GM12878 (cell line): ENCODE results near the gene TMEM87A. TPM values are rescaled to one million over a fixed set of nuclear protein-coding genes. Genes with fewer than 3 reads are reported as not detected.

Experiments
- ATAC-seq: fragments of 200-7000 bp; cut with Tn5 transposase; 3 replicates; pipeline ENCODE4 v1.9.1; 2020; ENCODE audit warnings: mild to moderate bottlenecking, moderate library complexity
- Bru-seq: library from RNA; stranded (reverse); fragments of 400-500 nt; gene quantifications from one replicate; lab custom pipeline; 2021; lab: Mats Ljungman, UMichigan
- BruChase-seq, 2 experiments: library from RNA; stranded (reverse); fragments of 400-500 nt; gene quantifications; one replicate each; lab custom pipeline; 2021; lab: Mats Ljungman, UMichigan
- BruUV-seq: library from RNA; stranded (reverse); fragments of 400-500 nt; replicated peaks from 2 replicates; lab custom pipeline; 2021; lab: Mats Ljungman, UMichigan
- CTCF ChIA-PET: fragments of 300-600 bp; sonication (Branson Sonifier 250); formaldehyde crosslinking; extraction: SDS; loops from one replicate; lab custom pipeline; 2021; ENCODE audit warnings: inconsistent platforms; lab: Yijun Ruan, JAX
- POLR2A ChIA-PET: fragments of 350-600 bp; formaldehyde crosslinking; extraction: SDS; loops from one replicate; lab custom pipeline; 2021; ENCODE audit warnings: inconsistent platforms; lab: Charles Lee
- RAD21 ChIA-PET: fragments of 300-600 bp; sonication (Branson Sonifier 250); formaldehyde crosslinking; loops from one replicate; lab custom pipeline; 2023; ENCODE audit warnings: antibody characterized with exemption; ENCODE audit not compliant: unreplicated experiment; lab: Charles Lee
- SMC1A ChIA-PET: fragments of 300-600 bp; sonication (Branson Sonifier 250); formaldehyde crosslinking; loops from one replicate; lab custom pipeline; 2023; ENCODE audit not compliant: unreplicated experiment, uncharacterized antibody; lab: Charles Lee
- DNase-seq: peaks from one replicate; pipeline ENCODE4 v3.0.0-alpha.2; 2011; ENCODE audit warnings: low read depth, low spot score
- FAIRE-seq: peaks from 3 replicates; lab custom pipeline; 2011; peaks lifted over from hg19 to GRCh38; lab: Jason Lieb, UNC
- H2AFZ ChIP-seq: 2 replicates; pipeline ENCODE4 v1.6.0; 2011; ENCODE audit warnings: low read depth, low read length, control low read depth; ENCODE audit not compliant: control insufficient read depth
- H3K27ac ChIP-seq: 2 replicates; pipeline ENCODE4 v1.5.1; 2011; ENCODE audit warnings: control low read depth; ENCODE audit not compliant: control insufficient read depth, insufficient read depth
- H3K27me3 ChIP-seq, 2 experiments: replicated peaks in 1 of 2; 2 replicates each; pipeline versions ENCODE4 v1.6.0 to v1.6.1; 2011; ENCODE audit warnings: low read length in 1 of 2; ENCODE audit not compliant: control insufficient read depth in 2 of 2, insufficient read depth in 2 of 2
- H3K36me3 ChIP-seq, 2 experiments: 2 replicates each; pipeline ENCODE4 v1.5.1; 2011; ENCODE audit warnings: low read length in 1 of 2; ENCODE audit not compliant: control insufficient read depth in 2 of 2, insufficient read depth in 2 of 2
- H3K4me1 ChIP-seq: 2 replicates; pipeline ENCODE4 v1.6.1; 2011; ENCODE audit warnings: mild to moderate bottlenecking, low read length, moderate library complexity, mixed read lengths; ENCODE audit not compliant: control insufficient read depth, insufficient read depth
- H3K4me2 ChIP-seq: 2 replicates; pipeline ENCODE4 v1.6.0; 2011; ENCODE audit warnings: control low read depth; ENCODE audit not compliant: control insufficient read depth, insufficient read depth
- H3K4me3 ChIP-seq: fragments of 200-600 bp; sonication (generic); 2 replicates; pipeline ENCODE4 v1.5.1; 2016
- H3K79me2 ChIP-seq: 2 replicates; pipeline ENCODE4 v1.6.0; 2011; ENCODE audit warnings: low read length; ENCODE audit not compliant: control insufficient read depth, insufficient read depth
- H3K9ac ChIP-seq: 2 replicates; pipeline ENCODE4 v1.8.0; 2011; ENCODE audit warnings: low read length, control low read depth, mixed read lengths; ENCODE audit not compliant: control insufficient read depth, insufficient read depth
- H3K9me3 ChIP-seq: replicated peaks from 3 replicates; pipeline ENCODE4 v1.5.1; 2011; ENCODE audit warnings: mild to moderate bottlenecking, low read length; ENCODE audit not compliant: control insufficient read depth, insufficient read depth
- H4K20me1 ChIP-seq: 2 replicates; pipeline ENCODE4 v1.6.0; 2011; ENCODE audit not compliant: control insufficient read depth, insufficient read depth
- LARP7 ChIP-seq: fragments of 450-650 bp; IDR thresholded peaks from 2 replicates; pipeline ENCODE4 v1.6.1; 2017; ENCODE audit warnings: mild to moderate bottlenecking
- NRF1 ChIP-seq: conservative IDR thresholded peaks from 2 replicates; pipeline ENCODE4 v1.6.1; 2011; ENCODE audit warnings: mild to moderate bottlenecking, low read depth, low read length, improper control_type of control experiment
- WRNIP1 ChIP-seq: IDR thresholded peaks from 2 replicates; pipeline ENCODE4 v1.6.1; 2011; ENCODE audit warnings: low read depth, low read length, improper control_type of control experiment, borderline replicate concordance
- YY1 ChIP-seq: IDR thresholded peaks from 2 replicates; pipeline ENCODE4 v1.6.1; 2011; ENCODE audit warnings: low read depth, mild to moderate bottlenecking, low read length
- ZNF24 ChIP-seq: fragments of 450-650 bp; IDR thresholded peaks from 2 replicates; pipeline ENCODE4 v1.6.1; 2017; ENCODE audit warnings: antibody characterized with exemption, mild to moderate bottlenecking
- ZNF384 ChIP-seq: IDR thresholded peaks from 2 replicates; pipeline ENCODE4 v1.6.1; 2012; ENCODE audit warnings: low read depth, mild to moderate bottlenecking, low read length, improper control_type of control experiment, borderline replicate concordance
- WGBS: methylation state at CpG from one replicate; pipeline ENCODE4 v1.1.6; 2016; ENCODE audit warnings: low lambda C conversion rate; ENCODE audit not compliant: insufficient replicate concordance, insufficient coverage; ENCODE audit errors: missing lambda C conversion rate; 5-methylcytosine and 5-hydroxymethylcytosine counted together
- in situ Hi-C: fragments of 300-500 bp; cut with MboI; formaldehyde crosslinking; loops from 9 replicates; pipeline ENCODE4 v1.14.3; 2018; ENCODE audit warnings: mixed read lengths
- intact Hi-C: fragments of 100-400 bp; cut with micrococcal nuclease; formaldehyde crosslinking; loops from one replicate; pipeline ENCODE4 v1.14.2; 2022; ENCODE audit not compliant: unreplicated experiment
- long read RNA-seq, 2 experiments: library from polyadenylated mRNA; unstranded; transcript quantifications; one replicate each; pipeline ENCODE4 v2.0.0, GENCODE V29; 2019 to 2020
- polyA minus RNA-seq, 3 experiments: library from RNA; depleted of rRNA, polyadenylated mRNA; stranded (reverse); fragments of >200 nt; gene quantifications; 2 replicates each; pipeline ENCODE4 v1.2.3, GENCODE V29; 2011
- polyA plus RNA-seq, 11 experiments: library from polyadenylated mRNA; depleted of rRNA in 4 of 11; unstranded in 6 of 11; stranded (reverse) in 5 of 11; fragments of >200 nt; fragmentation: Nextera tagmentation in 4 of 11; fragmentation: Illumina TruSeq in 1 of 11; extraction: Ambion mirVana in 4 of 11; extraction: Trizol in 1 of 11; gene quantifications; 1 replicate in 1 of 11; 2 replicates in 10 of 11; pipeline versions ENCODE4 v1.2.1 to v1.2.3, GENCODE V29; 2011 to 2016; ENCODE audit warnings: inconsistent platforms in 2 of 11, missing spikeins in 2 of 11, low read depth in 1 of 11
- total RNA-seq, 4 experiments: library from RNA; depleted of rRNA in 3 of 4; stranded (reverse); fragments of >200 nt in 3 of 4; fragmentation: Illumina TruSeq in 1 of 4; extraction: Trizol in 1 of 4; gene quantifications; 2 replicates each; pipeline versions ENCODE4 v1.2.1 to v1.2.3, GENCODE V29; 2013 to 2021
- TF ChIP-seq, protein P1 (sequence below): fragments of 450-650 bp; IDR thresholded peaks from 2 replicates; pipeline ENCODE4 v1.6.1; 2017; ENCODE audit warnings: low read depth, mild to moderate bottlenecking, moderate library complexity
- TF ChIP-seq, protein P2 (sequence below): IDR thresholded peaks from 2 replicates; pipeline ENCODE4 v1.6.1; 2011; ENCODE audit warnings: mild to moderate bottlenecking, low read depth, low read length, moderate library complexity; ENCODE audit not compliant: insufficient replicate concordance

The TMEM87A gene, protein sequence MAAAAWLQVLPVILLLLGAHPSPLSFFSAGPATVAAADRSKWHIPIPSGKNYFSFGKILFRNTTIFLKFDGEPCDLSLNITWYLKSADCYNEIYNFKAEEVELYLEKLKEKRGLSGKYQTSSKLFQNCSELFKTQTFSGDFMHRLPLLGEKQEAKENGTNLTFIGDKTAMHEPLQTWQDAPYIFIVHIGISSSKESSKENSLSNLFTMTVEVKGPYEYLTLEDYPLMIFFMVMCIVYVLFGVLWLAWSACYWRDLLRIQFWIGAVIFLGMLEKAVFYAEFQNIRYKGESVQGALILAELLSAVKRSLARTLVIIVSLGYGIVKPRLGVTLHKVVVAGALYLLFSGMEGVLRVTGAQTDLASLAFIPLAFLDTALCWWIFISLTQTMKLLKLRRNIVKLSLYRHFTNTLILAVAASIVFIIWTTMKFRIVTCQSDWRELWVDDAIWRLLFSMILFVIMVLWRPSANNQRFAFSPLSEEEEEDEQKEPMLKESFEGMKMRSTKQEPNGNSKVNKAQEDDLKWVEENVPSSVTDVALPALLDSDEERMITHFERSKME
- 62.9 and 65.0 TPM in 2 replicates for total RNA-seq (2013; cell fraction: nucleolus; rRNA removed)
- total RNA-seq (2014; rRNA removed) (31.1 and 38.6 TPM in 2 replicates), total RNA-seq (2014; rRNA removed; fragmentation: Illumina TruSeq; extraction: Trizol) (32.7 and 34.1 TPM in 2 replicates), total RNA-seq (2021) (22.9 and 25.6 TPM in 2 replicates), polyA plus RNA-seq (2011; rRNA removed) (23.9 and 35.2 TPM in 2 replicates), polyA plus RNA-seq (2014; fragmentation: Illumina TruSeq; extraction: Trizol) (33.4 and 40.8 TPM in 2 replicates), polyA plus RNA-seq (2014; fragmentation: Nextera tagmentation; extraction: Ambion mirVana) (10 to 100 TPM; 33.4 to 53.2 TPM), polyA plus RNA-seq (2014; rRNA removed) (17.4 and 18.2 TPM in 2 replicates), polyA plus RNA-seq (2016; fragmentation: Nextera tagmentation; extraction: Ambion mirVana) (10 to 100 TPM; 40.9 to 49.2 TPM), polyA minus RNA-seq (2011; rRNA and poly(A)+ RNA removed) (26.5 and 28.2 TPM in 2 replicates), Bru-seq, nascent RNA (percentile 88 among the genes with signal in this experiment), BruChase-seq, experiment 1, labeled RNA remaining after a 6-hour chase (percentile 82 among the genes with signal in this experiment), BruChase-seq, experiment 2, labeled RNA remaining after a 2-hour chase (percentile 87 among the genes with signal in this experiment)
- polyA plus RNA-seq (2011; ENCODE audit: low read depth): 17.4 TPM
- polyA plus RNA-seq (2011; cell fraction: cytosol; rRNA removed): 13.8 and 14.4 TPM in 2 replicates
- 15.2 and 16.7 TPM in 2 replicates for polyA plus RNA-seq (2011; cell fraction: nucleus; rRNA removed)
- polyA plus RNA-seq (2012): 17.0 and 21.2 TPM in 2 replicates
- 10.2 and 11.5 TPM in 2 replicates for polyA minus RNA-seq (2011; cell fraction: cytosol; rRNA and poly(A)+ RNA removed)
- polyA minus RNA-seq (2011; cell fraction: nucleus; rRNA and poly(A)+ RNA removed): 14.6 and 25.7 TPM in 2 replicates
- long read RNA-seq, experiment 1, transcript TMEM87A-202 (20 exons, 3,109 nt): major isoform, 25 of 36 reads
- long read RNA-seq, experiment 1, partial matches to known transcripts: 2 of 36 reads
- long read RNA-seq, experiment 1, other reads (novel, unspliced or antisense): 8 of 36 reads
- long read RNA-seq, experiment 2, transcript TMEM87A-203 (19 exons, 3,049 nt): minor isoform, 10 of 386 reads
- long read RNA-seq, experiment 2, transcript TMEM87A-202 (20 exons, 3,109 nt): major isoform, 269 of 386 reads
- long read RNA-seq, experiment 2, transcript TMEM87A-201 (7 exons, 1,598 nt): minor isoform, 6 of 386 reads
- long read RNA-seq, experiment 2, partial matches to known transcripts: 18 of 386 reads
- long read RNA-seq, experiment 2, other reads (novel, unspliced or antisense): 82 of 386 reads

DNA sequence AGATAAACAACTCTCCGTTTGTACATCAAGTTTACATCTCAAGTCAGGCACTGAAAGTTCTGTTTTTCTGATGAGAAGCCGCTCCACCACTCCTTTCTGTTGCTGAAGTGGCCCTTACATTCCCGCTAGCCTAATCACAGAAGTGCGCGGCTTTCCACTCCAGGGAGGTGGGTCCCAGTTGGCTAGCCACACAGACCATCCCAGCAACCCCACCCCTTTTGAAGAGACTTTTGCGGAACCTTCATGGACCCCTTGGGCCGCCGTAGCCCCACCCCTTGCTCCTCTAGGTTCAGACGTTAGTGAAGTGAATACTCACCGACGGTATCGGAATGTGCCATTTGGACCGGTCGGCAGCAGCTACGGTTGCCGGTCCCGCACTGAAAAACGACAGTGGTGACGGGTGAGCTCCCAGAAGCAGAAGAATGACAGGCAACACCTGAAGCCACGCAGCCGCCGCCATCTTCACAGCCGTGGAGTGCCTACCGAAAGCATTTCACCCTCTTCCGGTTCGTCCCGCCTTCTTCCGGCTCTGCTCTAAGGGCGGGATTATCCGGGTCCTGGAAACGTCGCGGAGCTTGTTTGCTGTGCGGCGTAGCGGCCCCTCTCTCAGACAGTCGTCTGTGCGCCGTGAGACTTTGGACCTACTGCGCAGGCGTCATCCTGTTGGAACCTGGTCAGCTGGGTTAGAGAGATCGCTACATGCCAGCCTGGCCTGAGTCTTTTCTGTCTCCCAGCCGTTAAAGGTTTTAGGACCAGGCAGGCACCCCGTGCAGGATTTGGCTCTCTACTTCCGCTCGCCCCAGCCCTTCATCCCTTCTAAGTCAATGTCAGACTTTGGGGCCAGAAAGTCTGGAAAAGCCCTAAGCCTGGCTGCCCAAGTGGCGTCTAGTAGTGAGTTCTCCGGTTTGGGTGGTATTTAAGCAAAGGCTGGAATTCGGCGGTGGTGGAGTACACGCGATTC lies at the start of gene TMEM87A, which contains the start of gene GANC:
TSS of gene TMEM87A (minus strand) at position 495 of the 961 bp plus-strand sequence. CDS start at position 460, 35 bp downstream.
TSS of gene GANC (plus strand) at position 263 of the 961 bp plus-strand sequence. CDS start 1,281 bp downstream, outside the sequence.
- DNase-seq (peak; percentile 95), ATAC-seq (peak; percentile 95), FAIRE-seq (peak; percentile 93)
- POLR2A ChIA-PET: interaction anchor here (0.6 to 1.0 kb wide), 3 partner anchors 196 to 301 kb away, joined by 3 to 5 read pairs (median 3); partner anchors contain the start of genes EHD4 and ZNF106
- Histone ChIP-seq H3K27me3 (no peaks in the 10 kb centered on the region), H2AFZ (peak within 1 kb of the TSS; percentile 96), H3K9me3 (no peaks in the 10 kb centered on the region), H3K27ac (peak within 1 kb of the TSS; percentile 95), H3K9ac (peak within 1 kb of the TSS; percentile 97), H3K4me1 (no peaks in the 10 kb centered on the region; the same call in 1 of the 2 replicates), H3K79me2 (peaks cover 65% of the 10 kb centered on the region), H3K4me2 (peak within 1 kb of the TSS; percentile 98), H4K20me1 (no peaks in the 10 kb centered on the region), H3K4me3 (peak within 1 kb of the TSS; percentile 85), H3K36me3 (peaks cover 0 to under 1% of the 10 kb centered on the region in 2 experiments; a peak in 1 of 4 replicates)
- RAD21 ChIA-PET: interaction anchor here (0.7 to 1.2 kb wide), 2 partner anchors 18 to 304 kb away, joined by 3 read pairs; no protein-coding TSS in a partner anchor
- WGBS: under 1% methylated on average over 52 of the region's 52 CpGs
- CTCF ChIA-PET: no interaction called here
- SMC1A ChIA-PET: interaction anchor here (0.5 to 0.7 kb wide), 3 partner anchors 65 to 842 kb away, joined by 3 read pairs; no protein-coding TSS in a partner anchor
- in situ Hi-C loops: loop anchor here (25.0 kb wide), 1 partner anchor 1514 kb away; the partner anchor contains the start of genes ELL3 and SERF2
- TSS peak; percentile 77 for BruUV-seq
- intact Hi-C loops: no loop called here
- TF ChIP-seq, protein P1, sequence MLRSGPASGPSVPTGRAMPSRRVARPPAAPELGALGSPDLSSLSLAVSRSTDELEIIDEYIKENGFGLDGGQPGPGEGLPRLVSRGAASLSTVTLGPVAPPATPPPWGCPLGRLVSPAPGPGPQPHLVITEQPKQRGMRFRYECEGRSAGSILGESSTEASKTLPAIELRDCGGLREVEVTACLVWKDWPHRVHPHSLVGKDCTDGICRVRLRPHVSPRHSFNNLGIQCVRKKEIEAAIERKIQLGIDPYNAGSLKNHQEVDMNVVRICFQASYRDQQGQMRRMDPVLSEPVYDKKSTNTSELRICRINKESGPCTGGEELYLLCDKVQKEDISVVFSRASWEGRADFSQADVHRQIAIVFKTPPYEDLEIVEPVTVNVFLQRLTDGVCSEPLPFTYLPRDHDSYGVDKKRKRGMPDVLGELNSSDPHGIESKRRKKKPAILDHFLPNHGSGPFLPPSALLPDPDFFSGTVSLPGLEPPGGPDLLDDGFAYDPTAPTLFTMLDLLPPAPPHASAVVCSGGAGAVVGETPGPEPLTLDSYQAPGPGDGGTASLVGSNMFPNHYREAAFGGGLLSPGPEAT: peak; percentile 97
- TF ChIP-seq LARP7 (0 out of 2 replicates have a peak, but pooled peaks have one; percentile 81), NRF1 (peak; percentile 43), YY1 (peak; percentile 96), WRNIP1 (0 out of 2 replicates have a peak, but pooled peaks have one; percentile 28), ZNF384 (0 out of 2 replicates have a peak, but pooled peaks have one; percentile 12), ZNF24 (peak; percentile 59; the same call in 1 of the 2 replicates)
- TF ChIP-seq, protein P2, sequence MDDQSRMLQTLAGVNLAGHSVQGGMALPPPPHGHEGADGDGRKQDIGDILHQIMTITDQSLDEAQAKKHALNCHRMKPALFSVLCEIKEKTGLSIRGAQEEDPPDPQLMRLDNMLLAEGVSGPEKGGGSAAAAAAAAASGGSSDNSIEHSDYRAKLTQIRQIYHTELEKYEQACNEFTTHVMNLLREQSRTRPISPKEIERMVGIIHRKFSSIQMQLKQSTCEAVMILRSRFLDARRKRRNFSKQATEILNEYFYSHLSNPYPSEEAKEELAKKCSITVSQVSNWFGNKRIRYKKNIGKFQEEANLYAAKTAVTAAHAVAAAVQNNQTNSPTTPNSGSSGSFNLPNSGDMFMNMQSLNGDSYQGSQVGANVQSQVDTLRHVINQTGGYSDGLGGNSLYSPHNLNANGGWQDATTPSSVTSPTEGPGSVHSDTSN: no peak
